ENCODE results near the gene CRADD. TPM values are rescaled to one million over a fixed set of nuclear protein-coding genes. Genes with fewer than 3 reads are reported as not detected.
"Not testable (repeated sequence)": the region's sequence is repeated elsewhere in the genome, so short reads cannot be mapped to it uniquely, and the experiment has no call there.

The CRADD gene
- total RNA-seq, 1 donor = 12.9 TPM

DNA sequence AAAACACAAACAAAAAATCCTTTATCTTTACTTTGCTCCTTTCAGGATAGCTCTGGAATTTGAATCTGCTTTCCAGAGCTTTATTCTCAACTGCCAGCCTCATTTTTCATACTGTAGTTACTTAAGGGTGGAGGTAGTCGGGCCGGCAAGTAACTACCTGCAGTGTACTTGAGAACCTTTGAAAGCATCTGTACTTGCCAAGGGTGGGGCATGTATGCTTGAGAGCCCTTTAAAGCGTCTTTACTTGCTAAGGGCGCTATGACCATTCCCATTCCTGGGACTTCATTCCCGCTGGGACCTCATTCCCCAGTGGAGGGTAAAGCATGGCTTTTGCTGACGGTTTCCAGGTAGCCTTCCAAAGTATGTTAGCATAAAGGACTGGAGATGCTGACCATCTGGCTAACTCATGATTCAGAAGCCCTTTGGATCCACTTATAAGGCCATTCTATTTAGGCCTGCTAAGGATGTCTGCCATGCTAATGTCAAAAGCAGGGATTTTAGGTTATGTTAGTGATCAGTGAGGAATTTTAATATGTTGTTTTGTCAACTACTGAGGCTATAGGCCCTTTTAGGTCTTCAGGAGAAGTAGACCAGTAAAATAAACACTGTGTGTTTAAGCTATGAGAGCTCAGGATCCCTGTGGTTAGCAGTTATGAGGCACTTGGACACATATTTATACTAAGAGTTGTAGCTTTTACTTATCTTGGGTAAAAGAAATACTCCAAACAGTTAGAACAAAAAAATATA lies 74.9 kb downstream of the CRADD start:
- DNase-seq (ENCODE audit: low read depth) = peak; percentile 47
- TF ChIP-seq, protein P1, sequence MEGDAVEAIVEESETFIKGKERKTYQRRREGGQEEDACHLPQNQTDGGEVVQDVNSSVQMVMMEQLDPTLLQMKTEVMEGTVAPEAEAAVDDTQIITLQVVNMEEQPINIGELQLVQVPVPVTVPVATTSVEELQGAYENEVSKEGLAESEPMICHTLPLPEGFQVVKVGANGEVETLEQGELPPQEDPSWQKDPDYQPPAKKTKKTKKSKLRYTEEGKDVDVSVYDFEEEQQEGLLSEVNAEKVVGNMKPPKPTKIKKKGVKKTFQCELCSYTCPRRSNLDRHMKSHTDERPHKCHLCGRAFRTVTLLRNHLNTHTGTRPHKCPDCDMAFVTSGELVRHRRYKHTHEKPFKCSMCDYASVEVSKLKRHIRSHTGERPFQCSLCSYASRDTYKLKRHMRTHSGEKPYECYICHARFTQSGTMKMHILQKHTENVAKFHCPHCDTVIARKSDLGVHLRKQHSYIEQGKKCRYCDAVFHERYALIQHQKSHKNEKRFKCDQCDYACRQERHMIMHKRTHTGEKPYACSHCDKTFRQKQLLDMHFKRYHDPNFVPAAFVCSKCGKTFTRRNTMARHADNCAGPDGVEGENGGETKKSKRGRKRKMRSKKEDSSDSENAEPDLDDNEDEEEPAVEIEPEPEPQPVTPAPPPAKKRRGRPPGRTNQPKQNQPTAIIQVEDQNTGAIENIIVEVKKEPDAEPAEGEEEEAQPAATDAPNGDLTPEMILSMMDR (IDR thresholded peaks at IDR 0.05; ENCODE audit: insufficient read depth, low read length) = no peak
- no peak overlapping the region for H3K4me3 ChIP-seq (ENCODE audit: low read depth, low read length)

DNA sequence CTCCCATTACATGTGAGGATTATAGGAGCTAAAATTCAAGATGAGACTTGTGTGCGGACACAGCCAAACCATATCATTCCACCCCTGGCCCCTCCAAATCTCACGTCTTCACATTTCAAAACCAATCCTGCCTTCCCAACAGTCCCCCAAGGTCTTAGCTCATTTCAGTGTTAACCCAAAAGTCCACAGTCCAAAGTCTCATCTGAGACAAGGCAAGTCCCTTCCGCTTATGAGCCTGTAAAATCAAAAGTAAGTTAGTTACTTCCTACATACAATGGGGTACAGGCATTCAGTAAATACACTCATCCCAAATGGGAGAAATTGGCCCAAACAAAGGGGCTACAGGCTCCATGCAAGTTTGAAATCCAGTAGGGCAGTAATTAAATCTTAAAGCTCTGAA lies 76.1 kb downstream of the CRADD start:
- TF ChIP-seq, protein P1 (IDR thresholded peaks at IDR 0.05; ENCODE audit: insufficient read depth, low read length) = no peak
- DNase-seq (ENCODE audit: low read depth) = no peak
- no peak overlapping the region for H3K4me3 ChIP-seq (ENCODE audit: low read depth, low read length)

DNA sequence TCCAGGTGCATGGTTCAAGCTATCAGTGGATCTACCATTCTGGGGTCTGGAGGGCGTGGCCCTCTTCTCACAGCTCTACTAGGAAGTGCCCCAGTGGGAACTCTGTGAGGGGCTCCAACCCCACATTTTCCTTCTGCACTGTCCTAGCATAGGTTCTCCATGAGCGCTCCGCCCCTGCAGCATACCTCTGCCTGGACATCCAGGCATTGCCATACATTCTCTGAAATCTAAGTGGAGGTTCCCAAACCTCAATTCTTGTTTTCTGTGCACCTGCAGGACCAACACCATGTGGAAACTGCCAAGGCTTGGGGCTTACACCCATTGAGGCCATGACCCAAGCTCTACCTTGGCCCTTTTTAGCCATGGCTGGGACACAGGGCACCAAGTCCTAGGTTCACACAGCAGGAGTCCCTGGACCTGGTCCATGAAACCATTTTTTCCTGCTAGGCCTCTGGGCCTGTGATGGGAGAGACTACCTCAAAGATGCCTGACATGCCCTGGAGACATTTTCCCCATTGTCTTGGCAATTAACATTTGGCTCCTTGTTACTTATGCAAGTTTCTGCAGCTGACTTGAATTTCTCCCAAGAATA lies 76.8 kb downstream of the CRADD start:
- TF ChIP-seq, protein P1 (IDR thresholded peaks at IDR 0.05; ENCODE audit: insufficient read depth, low read length) = no peak
- no peak for DNase-seq (ENCODE audit: low read depth)
- H3K4me3 ChIP-seq (ENCODE audit: low read depth, low read length) = no peak overlapping the region

DNA sequence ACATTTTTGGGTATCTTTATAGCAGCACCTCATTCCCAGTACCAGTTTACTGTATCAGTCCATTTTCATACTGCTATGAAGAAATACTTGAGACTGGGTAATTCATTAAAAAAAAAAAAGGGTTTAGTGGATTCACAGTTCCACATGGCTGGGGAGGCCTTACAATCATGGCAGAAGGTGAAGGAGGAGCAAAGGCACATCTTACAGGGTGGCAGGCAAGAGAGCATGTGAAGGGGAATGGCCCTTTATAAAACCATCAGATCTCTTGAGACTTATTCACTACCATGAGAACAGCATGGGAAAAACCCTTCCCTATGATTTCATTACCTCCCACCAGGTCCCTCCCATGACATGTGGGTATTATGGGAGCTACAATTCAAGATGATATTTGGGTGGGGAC lies 77.7 kb downstream of the CRADD start:
- not testable (repeated sequence) for H3K4me3 ChIP-seq (ENCODE audit: low read depth, low read length); DNase-seq (ENCODE audit: low read depth)

DNA sequence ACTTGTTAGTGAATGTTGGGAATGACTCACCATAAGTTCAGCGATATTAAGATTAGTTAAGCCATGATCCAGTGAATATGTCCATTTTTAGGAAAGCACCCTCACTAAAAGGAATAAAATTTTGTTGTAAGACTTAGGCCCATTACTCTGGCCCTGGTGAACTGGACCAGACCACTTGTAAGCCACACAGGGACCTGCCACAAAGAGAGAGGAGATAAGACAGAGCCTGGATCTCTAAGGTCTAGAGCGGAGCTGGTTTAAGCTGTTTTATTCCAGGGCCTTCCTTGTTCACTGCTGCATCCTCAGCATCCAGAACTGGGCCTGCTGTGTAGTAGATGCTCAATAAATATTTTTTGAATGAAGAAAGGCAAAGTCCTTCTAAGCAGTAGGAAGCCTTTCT lies 79.1 kb downstream of the CRADD start:
- H3K4me3 ChIP-seq (ENCODE audit: low read depth, low read length) = no peak overlapping the region
- TF ChIP-seq, protein P1 (IDR thresholded peaks at IDR 0.05; ENCODE audit: insufficient read depth, low read length) = no peak
- no peak for DNase-seq (ENCODE audit: low read depth)

DNA sequence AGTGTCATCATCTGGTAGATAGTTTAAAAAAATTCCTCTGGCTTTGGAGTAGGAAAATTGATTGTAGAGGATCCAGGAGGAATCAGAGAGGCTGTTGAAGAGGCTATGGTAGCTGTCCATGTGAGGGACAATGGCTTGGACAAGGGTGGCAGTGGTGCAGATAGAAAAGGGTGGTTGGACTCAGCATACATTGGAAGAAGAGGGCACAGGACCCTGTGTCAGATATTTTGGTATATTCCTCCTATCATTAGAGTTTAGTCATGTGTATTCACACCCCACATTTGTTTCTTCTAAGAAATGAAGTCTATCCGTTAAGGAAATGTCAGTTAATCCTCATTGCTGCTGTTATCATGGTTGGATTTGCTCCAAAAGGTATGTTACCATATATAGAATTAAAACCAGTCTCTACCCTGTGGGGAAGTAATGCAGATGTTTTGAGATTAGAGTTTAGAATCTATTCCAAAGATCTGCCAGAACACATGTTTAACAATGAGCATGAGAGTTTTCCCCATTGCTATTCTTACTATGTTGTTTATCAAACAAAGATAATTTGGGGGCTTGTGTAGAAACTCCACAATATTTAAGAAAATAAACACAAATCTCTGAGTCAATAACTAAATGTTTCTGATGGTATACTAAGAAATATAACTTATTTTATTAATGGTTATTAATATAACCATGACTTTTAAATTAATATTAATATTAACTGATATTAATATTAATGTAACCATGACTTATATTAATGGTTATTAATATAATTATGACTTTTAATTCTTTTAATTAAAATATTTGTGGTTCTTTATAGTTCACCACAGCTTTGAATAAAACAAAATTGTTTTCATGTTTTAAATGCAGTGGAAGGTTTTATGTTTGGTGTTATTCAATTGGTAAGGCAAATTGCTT lies 80.9 kb downstream of the CRADD start:
- TF ChIP-seq, protein P1 (IDR thresholded peaks at IDR 0.05; ENCODE audit: insufficient read depth, low read length) = no peak
- DNase-seq (ENCODE audit: low read depth) = no peak
- H3K4me3 ChIP-seq (ENCODE audit: low read depth, low read length) = no peak overlapping the region

Measured in fibroblast of the aortic adventitia (primary cell).